ENCODE data around the gene DLEU7. TPM values are rescaled to one million over a fixed set of nuclear protein-coding genes. Genes with fewer than 3 reads are reported as not detected.

The DLEU7 gene
- total RNA-seq, 6 experiments from 2014 or later = 0.12 to 0.38 (median 0.33) TPM; not detected in 3

DNA sequence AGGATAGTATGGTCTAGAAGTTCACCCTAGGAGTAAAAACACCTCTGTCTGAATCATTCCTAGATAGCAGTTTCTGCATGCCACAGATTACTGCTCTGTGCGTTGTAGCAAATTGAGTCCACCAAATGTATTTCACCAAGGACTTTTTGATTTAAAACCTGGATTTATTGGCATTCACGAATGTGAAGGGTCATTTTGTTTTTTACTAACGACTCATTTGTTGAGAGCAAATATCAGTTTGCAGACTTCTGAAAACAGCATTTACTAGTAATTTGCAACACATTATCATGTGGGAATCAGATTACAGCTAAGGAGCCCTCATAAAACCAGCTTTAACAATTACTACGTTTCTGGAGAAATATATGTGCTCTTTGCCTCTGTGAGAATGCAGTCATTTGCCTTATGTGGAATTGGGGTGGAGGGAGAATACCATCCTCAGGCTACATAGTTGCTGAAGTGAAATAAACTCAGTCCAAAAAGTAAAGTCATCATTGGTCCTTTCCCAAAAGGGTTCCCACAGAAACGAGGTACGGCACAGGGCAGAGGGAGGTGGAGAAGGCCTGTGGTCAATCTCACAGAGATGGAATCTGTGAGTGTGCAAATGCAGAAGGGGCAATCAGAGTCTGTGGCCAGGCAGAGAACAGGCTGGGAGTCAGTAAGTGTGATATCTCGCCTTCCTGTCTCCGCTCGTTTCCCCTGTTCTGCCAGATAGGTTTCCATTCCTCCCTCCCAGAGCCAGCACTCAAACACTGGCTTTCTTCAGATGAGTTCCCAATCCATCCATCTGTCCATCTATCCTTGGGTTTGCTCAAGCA is 63.1 kb downstream of the DLEU7 start:
- DNase-seq = no peak
- intact Hi-C loops (cut with DNase I) = no loop called here
- Histone ChIP-seq H3K27ac (no peak overlapping the region), H3K27me3 (no peaks in the 10 kb centered on the region), H3K4me3 (no peak overlapping the region), H3K36me3 (no peaks in the 10 kb centered on the region), H3K4me1 (no peaks in the 10 kb centered on the region), H3K9me3 (no peaks in the 10 kb centered on the region)
- no peak for TF ChIP-seq POLR2A (IDR thresholded peaks at IDR 0.05)
- TF ChIP-seq, protein P1, sequence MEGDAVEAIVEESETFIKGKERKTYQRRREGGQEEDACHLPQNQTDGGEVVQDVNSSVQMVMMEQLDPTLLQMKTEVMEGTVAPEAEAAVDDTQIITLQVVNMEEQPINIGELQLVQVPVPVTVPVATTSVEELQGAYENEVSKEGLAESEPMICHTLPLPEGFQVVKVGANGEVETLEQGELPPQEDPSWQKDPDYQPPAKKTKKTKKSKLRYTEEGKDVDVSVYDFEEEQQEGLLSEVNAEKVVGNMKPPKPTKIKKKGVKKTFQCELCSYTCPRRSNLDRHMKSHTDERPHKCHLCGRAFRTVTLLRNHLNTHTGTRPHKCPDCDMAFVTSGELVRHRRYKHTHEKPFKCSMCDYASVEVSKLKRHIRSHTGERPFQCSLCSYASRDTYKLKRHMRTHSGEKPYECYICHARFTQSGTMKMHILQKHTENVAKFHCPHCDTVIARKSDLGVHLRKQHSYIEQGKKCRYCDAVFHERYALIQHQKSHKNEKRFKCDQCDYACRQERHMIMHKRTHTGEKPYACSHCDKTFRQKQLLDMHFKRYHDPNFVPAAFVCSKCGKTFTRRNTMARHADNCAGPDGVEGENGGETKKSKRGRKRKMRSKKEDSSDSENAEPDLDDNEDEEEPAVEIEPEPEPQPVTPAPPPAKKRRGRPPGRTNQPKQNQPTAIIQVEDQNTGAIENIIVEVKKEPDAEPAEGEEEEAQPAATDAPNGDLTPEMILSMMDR (IDR thresholded peaks at IDR 0.05) = no peak
- no peak for ATAC-seq
- 50% methylated on average over 9 of the region's 9 CpGs for WGBS (ENCODE audit: insufficient coverage, low coverage, low lambda C conversion rate, missing lambda C conversion rate)

DNA sequence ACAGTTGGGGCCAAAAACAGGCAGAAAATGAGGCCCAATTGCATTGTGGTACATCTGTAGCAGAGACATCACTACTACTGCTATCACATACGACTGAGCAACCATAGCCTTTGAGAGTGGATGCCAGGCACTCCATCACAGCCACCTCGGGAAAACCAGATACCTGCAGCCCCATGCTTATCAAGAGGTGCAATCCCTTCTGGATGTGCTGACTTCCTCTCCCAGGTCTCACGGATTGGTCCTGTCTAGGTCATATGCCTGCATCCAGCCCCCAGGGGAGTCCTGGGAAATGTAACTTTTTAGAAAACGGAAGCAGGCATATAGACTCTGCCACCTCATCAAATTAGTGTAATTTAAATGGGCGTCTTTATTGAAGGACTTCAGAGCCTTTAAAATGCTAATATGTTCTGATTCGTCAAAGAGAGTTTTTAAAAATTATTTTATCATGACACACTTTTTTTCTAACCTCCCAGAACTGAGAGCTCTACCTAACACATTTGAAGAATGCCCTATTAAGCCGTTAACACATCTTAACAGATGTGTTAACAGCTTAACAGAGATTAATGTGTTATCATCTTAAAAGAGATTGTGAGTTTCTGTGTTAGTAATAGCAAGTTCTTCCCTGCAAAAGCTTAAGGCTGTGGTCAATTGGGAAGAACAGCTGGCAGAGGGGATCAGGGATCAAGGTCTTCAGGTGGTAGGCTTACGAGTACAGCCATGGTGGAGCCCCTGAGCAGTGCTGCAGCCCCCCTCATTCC is 63.9 kb downstream of the DLEU7 start:
- Histone ChIP-seq H3K27me3 (no peaks in the 10 kb centered on the region), H3K4me3 (no peak overlapping the region), H3K4me1 (no peaks in the 10 kb centered on the region), H3K27ac (no peak overlapping the region), H3K9me3 (no peaks in the 10 kb centered on the region), H3K36me3 (no peaks in the 10 kb centered on the region)
- no peak for DNase-seq
- TF ChIP-seq, protein P1 (IDR thresholded peaks at IDR 0.05) = no peak
- TF ChIP-seq POLR2A (IDR thresholded peaks at IDR 0.05) = no peak
- ATAC-seq = no peak
- WGBS (ENCODE audit: insufficient coverage, low coverage, low lambda C conversion rate, missing lambda C conversion rate) = 50% methylated on average over 3 of the region's 8 CpGs
- intact Hi-C loops (cut with DNase I) = no loop called here

Small RNA genes lying within 50 kb of the gene (small RNA-seq; reads per million reads assigned to genes)
- 2.6 to 8.7 reads per million in 2 experiments for gene RNA5SP28

Other genes starting within 250 kb of the DLEU7 start
- gene RNASEH2B, start 66.1 kb upstream of the DLEU7 start, total RNA-seq = 10 to 100 TPM in 4 of 6 experiments, 1 to 10 TPM in 2; 9.9 to 19.8 (median 11.7) TPM

All from right lobe of liver (tissue), 6 donors.